Trophoblast cell (in vitro differentiated cells and primary cell): ENCODE measurements around the gene AKAP7.

Experiments used
- DNase-seq, 2 donors: peaks; one replicate each; pipeline ENCODE4 v3.0.0-alpha.2; 2016
- H2AFZ ChIP-seq: 2 replicates; pipeline ENCODE4 v1.6.1; 2013; ENCODE audit warnings: low read length, moderate library complexity, mild to moderate bottlenecking; ENCODE audit not compliant: insufficient read depth, poor library complexity
- H2AK5ac ChIP-seq: 2 replicates; pipeline ENCODE4 v1.6.1; 2013; ENCODE audit warnings: mild to moderate bottlenecking, low read length
- H2BK120ac ChIP-seq: 2 replicates; pipeline ENCODE4 v1.6.1; 2013; ENCODE audit warnings: low read length, mild to moderate bottlenecking, moderate library complexity; ENCODE audit not compliant: insufficient read depth, poor library complexity
- H2BK12ac ChIP-seq: 2 replicates; pipeline ENCODE4 v1.6.1; 2013; ENCODE audit warnings: mild to moderate bottlenecking, low read length, moderate library complexity
- H2BK5ac ChIP-seq: 2 replicates; pipeline ENCODE4 v1.6.1; 2013; ENCODE audit warnings: low read length, low read depth, moderate library complexity, mild to moderate bottlenecking; ENCODE audit not compliant: poor library complexity
- H3K14ac ChIP-seq: 2 replicates; pipeline ENCODE4 v1.6.1; 2013; ENCODE audit warnings: mild to moderate bottlenecking, low read length
- H3K18ac ChIP-seq: 2 replicates; pipeline ENCODE4 v1.6.1; 2013; ENCODE audit warnings: mild to moderate bottlenecking, low read length
- H3K23ac ChIP-seq: 2 replicates; pipeline ENCODE4 v1.6.1; 2013; ENCODE audit warnings: low read length
- H3K27ac ChIP-seq: 2 replicates; pipeline ENCODE4 v1.5.1; 2013; ENCODE audit warnings: low read depth, mild to moderate bottlenecking, inconsistent platforms, low read length, moderate library complexity
- H3K27me3 ChIP-seq: 2 replicates; pipeline ENCODE4 v1.6.1; 2013; ENCODE audit warnings: inconsistent platforms, mild to moderate bottlenecking, low read length, moderate library complexity; ENCODE audit not compliant: insufficient read depth
- H3K36me3 ChIP-seq, 2 experiments: 1 replicate in 1 of 2; 2 replicates in 1 of 2; pipeline ENCODE4 v1.6.1; 2013; ENCODE audit warnings: low read length in 2 of 2, mild to moderate bottlenecking in 2 of 2, moderate library complexity in 1 of 2; ENCODE audit not compliant: insufficient read depth in 2 of 2, control insufficient read depth in 1 of 2
- H3K4ac ChIP-seq: 2 replicates; pipeline ENCODE4 v1.6.1; 2013; ENCODE audit warnings: low read depth, mild to moderate bottlenecking, low read length, moderate library complexity
- H3K4me1 ChIP-seq, 2 experiments: 1 replicate in 1 of 2; 2 replicates in 1 of 2; pipeline ENCODE4 v1.6.1; 2013; ENCODE audit warnings: low read length in 2 of 2, mild to moderate bottlenecking in 2 of 2, moderate library complexity in 1 of 2; ENCODE audit not compliant: insufficient read depth in 2 of 2, control insufficient read depth in 1 of 2
- H3K4me2 ChIP-seq: 2 replicates; pipeline ENCODE4 v1.6.1; 2013; ENCODE audit warnings: inconsistent platforms, mild to moderate bottlenecking, low read length, moderate library complexity
- H3K4me3 ChIP-seq: 2 replicates; pipeline ENCODE4 v1.5.1; 2013; ENCODE audit warnings: mild to moderate bottlenecking, low read depth, low read length, inconsistent platforms
- H3K79me1 ChIP-seq: one replicate; pipeline ENCODE4 v1.6.1; 2013; ENCODE audit warnings: low read length
- H3K79me2 ChIP-seq: 2 replicates; pipeline ENCODE4 v1.6.1; 2013; ENCODE audit warnings: low read length, mild to moderate bottlenecking; ENCODE audit not compliant: control insufficient read depth, insufficient read depth, poor library complexity
- H3K9ac ChIP-seq: 2 replicates; pipeline ENCODE4 v1.6.1; 2013; ENCODE audit warnings: mild to moderate bottlenecking, low read length
- H3K9me3 ChIP-seq: 2 replicates; pipeline ENCODE4 v1.6.1; 2013; ENCODE audit warnings: low read depth, mild to moderate bottlenecking, control low read depth, inconsistent platforms, low read length; ENCODE audit not compliant: insufficient read depth
- H4K12ac ChIP-seq: 2 replicates; pipeline ENCODE4 v1.6.1; 2013; ENCODE audit warnings: low read depth, mild to moderate bottlenecking, low read length, moderate library complexity
- H4K8ac ChIP-seq: 2 replicates; pipeline ENCODE4 v1.6.1; 2013; ENCODE audit warnings: low read depth, mild to moderate bottlenecking, low read length, moderate library complexity
- H4K91ac ChIP-seq: one replicate; pipeline ENCODE4 v1.6.1; 2013; ENCODE audit warnings: low read depth, mild to moderate bottlenecking, low read length, moderate library complexity
- WGBS: extraction: QIAGEN DNeasy Blood & Tissue Kit; methylation state at CpG from one replicate; pipeline ENCODE4 v1.1.7; 2013; ENCODE audit warnings: missing lambda C conversion rate; ENCODE audit not compliant: insufficient read length, insufficient coverage; ENCODE audit errors: extremely low coverage; 5-methylcytosine and 5-hydroxymethylcytosine counted together

The AKAP7 gene

GRCh38 chr6:131275273-131275672, 140.0 kb downstream of the AKAP7 start:
- Histone ChIP-seq H4K12ac (no peak overlapping the region), H3K27ac (no peak overlapping the region), H4K8ac (no peak overlapping the region), H3K4me1 (no peaks in the 10 kb centered on the region), H3K79me1 (no peaks in the 10 kb centered on the region), H4K91ac (no peak overlapping the region), H2AK5ac (no peak overlapping the region), H3K9ac (no peak overlapping the region), H3K4me3 (no peak overlapping the region), H2BK120ac (no peak overlapping the region), H3K4me2 (no peak overlapping the region), H3K9me3 (no peaks in the 10 kb centered on the region), H3K36me3 (no peaks in the 10 kb centered on the region), H2BK12ac (no peak overlapping the region), H3K27me3 (no peaks in the 10 kb centered on the region), H3K18ac (no peak overlapping the region), H2AFZ (no peak overlapping the region), H3K4ac (no peak overlapping the region), H3K79me2 (no peaks in the 10 kb centered on the region), H3K14ac (no peak overlapping the region), H3K23ac (no peak overlapping the region), H2BK5ac (no peak overlapping the region)
- WGBS = no CpG with 5 or more reads among the region's 4 CpGs
- no peak for DNase-seq

- Histone ChIP-seq H4K91ac (no peak overlapping the region), H4K8ac (no peak overlapping the region), H3K4me1 (peaks cover 0 to 5% of the 10 kb centered on the region in 2 experiments), H3K23ac (no peak overlapping the region), H2AK5ac (no peak overlapping the region), H3K4me3 (no peak overlapping the region), H3K4me2 (no peak overlapping the region), H4K12ac (no peak overlapping the region), H3K36me3 (no peaks in the 10 kb centered on the region), H2BK12ac (no peak overlapping the region), H3K18ac (no peak overlapping the region), H3K9ac (no peak overlapping the region), H3K4ac (no peak overlapping the region), H2BK5ac (no peak overlapping the region), H2AFZ (no peak overlapping the region), H2BK120ac (no peak overlapping the region), H3K79me1 (no peaks in the 10 kb centered on the region), H3K27ac (no peak overlapping the region), H3K9me3 (no peaks in the 10 kb centered on the region), H3K79me2 (no peaks in the 10 kb centered on the region), H3K14ac (no peak overlapping the region), H3K27me3 (no peaks in the 10 kb centered on the region)
- WGBS = no CpG with 5 or more reads among the region's 1 CpG
- no peak for DNase-seq
Measured at GRCh38 chr6:131277591-131277990, 142.3 kb downstream of the AKAP7 start.

GRCh38 chr6:131281471-131282270, 146.4 kb downstream of the AKAP7 start:
- Histone ChIP-seq H3K18ac (no peak overlapping the region), H2AK5ac (no peak overlapping the region), H3K79me1 (no peaks in the 10 kb centered on the region), H4K91ac (no peak overlapping the region), H3K4me3 (no peak overlapping the region), H3K4me1 (peaks cover 0 to 5% of the 10 kb centered on the region in 2 experiments), H3K27ac (no peak overlapping the region), H3K4me2 (peak overlapping the region; percentile 30), H2BK120ac (no peak overlapping the region), H3K9me3 (no peaks in the 10 kb centered on the region), H3K23ac (no peak overlapping the region), H3K4ac (no peak overlapping the region), H3K14ac (no peak overlapping the region), H3K9ac (no peak overlapping the region), H2BK12ac (no peak overlapping the region), H4K12ac (no peak overlapping the region), H3K36me3 (no peaks in the 10 kb centered on the region), H3K79me2 (no peaks in the 10 kb centered on the region), H3K27me3 (no peaks in the 10 kb centered on the region), H2BK5ac (no peak overlapping the region), H4K8ac (no peak overlapping the region), H2AFZ (peak overlapping the region; percentile 66)
- no CpG with 5 or more reads among the region's 16 CpGs for WGBS
- DNase-seq = no peak

GRCh38 chr6:131282365-131282764, 147.1 kb downstream of the AKAP7 start:
- Histone ChIP-seq H2BK120ac (no peak overlapping the region), H3K79me2 (no peaks in the 10 kb centered on the region), H3K4me2 (no peak overlapping the region), H2AFZ (no peak overlapping the region), H3K27ac (no peak overlapping the region), H3K23ac (no peak overlapping the region), H3K36me3 (no peaks in the 10 kb centered on the region), H3K79me1 (no peaks in the 10 kb centered on the region), H3K14ac (no peak overlapping the region), H4K91ac (no peak overlapping the region), H2AK5ac (no peak overlapping the region), H4K8ac (no peak overlapping the region), H3K18ac (no peak overlapping the region), H3K4me3 (no peak overlapping the region), H3K9me3 (peaks cover under 1% of the 10 kb centered on the region), H2BK12ac (no peak overlapping the region), H3K9ac (no peak overlapping the region), H2BK5ac (no peak overlapping the region), H4K12ac (no peak overlapping the region), H3K27me3 (no peaks in the 10 kb centered on the region), H3K4ac (no peak overlapping the region), H3K4me1 (peaks cover 0 to 5% of the 10 kb centered on the region in 2 experiments)
- DNase-seq = no peak
- no CpG with 5 or more reads among the region's 5 CpGs for WGBS
